DND-41 (cell line): ENCODE results near the gene MSMB.

ENCODE experiments used
- CTCF ChIP-seq: IDR thresholded peaks from 2 replicates; pipeline ENCODE4 v1.5.1; 2012; ENCODE audit warnings: borderline replicate concordance, low read length, moderate library complexity, mild to moderate bottlenecking; ENCODE audit not compliant: poor library complexity, severe bottlenecking; ENCODE audit errors: extremely low read depth
- EZH2 ChIP-seq: IDR thresholded peaks from 3 replicates; pipeline ENCODE4 v1.6.1; 2012; ENCODE audit warnings: borderline replicate concordance, low read depth, mild to moderate bottlenecking, moderate library complexity, low read length, inconsistent platforms; ENCODE audit not compliant: severe bottlenecking

DNA sequence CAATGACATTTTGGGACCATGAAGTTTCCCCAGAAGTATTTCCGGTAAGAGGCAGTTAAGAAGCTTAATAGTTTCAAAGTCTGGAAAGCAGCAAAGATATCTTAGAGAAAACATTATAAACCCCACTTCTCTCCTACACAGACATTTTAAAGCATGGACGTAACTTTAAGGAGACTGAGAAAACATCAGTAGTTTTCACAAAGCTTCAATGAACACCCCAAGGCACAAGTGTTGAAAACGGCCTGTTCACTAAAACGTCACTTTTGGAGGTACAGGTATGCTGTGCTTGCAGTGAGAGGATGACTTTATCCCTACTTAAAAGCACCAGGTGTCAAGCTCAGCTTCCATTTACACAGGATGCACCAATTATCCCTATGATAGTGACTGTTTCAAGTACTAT lies 40.7 kb downstream of the MSMB start:
- TF ChIP-seq CTCF (no peak), EZH2 (no peak)
